Measurements from ENCODE around the gene IQSEC1. TPM values are rescaled to one million over a fixed set of nuclear protein-coding genes. Genes with fewer than 3 reads are reported as not detected.

The IQSEC1 gene
- total RNA-seq, 1 donor from 2014 or later = 31.3 TPM

- DNase-seq (ENCODE audit: low read depth, low spot score) = no peak
- Mint-ChIP-seq H3K36me3 (ENCODE audit: low read depth) (no peaks in the 10 kb centered on the region), H3K27ac (ENCODE audit: unreplicated experiment) (no peak overlapping the region), H3K4me1 (peaks cover 14% of the 10 kb centered on the region), H3K27me3 (ENCODE audit: low read depth) (no peaks in the 10 kb centered on the region), H3K9me3 (no peaks in the 10 kb centered on the region), H3K4me3 (no peak overlapping the region)
- TF ChIP-seq CTCF (conservative IDR thresholded peaks at IDR 0.05) = no peak
Observed at GRCh38 chr3:13114811-13115575, 41.8 kb upstream of the IQSEC1 start.

- Mint-ChIP-seq H3K36me3 (ENCODE audit: low read depth) (no peaks in the 10 kb centered on the region), H3K27ac (ENCODE audit: unreplicated experiment) (no peak overlapping the region), H3K9me3 (no peaks in the 10 kb centered on the region), H3K4me1 (peaks cover 10% of the 10 kb centered on the region), H3K4me3 (no peak overlapping the region), H3K27me3 (ENCODE audit: low read depth) (no peaks in the 10 kb centered on the region)
- DNase-seq (ENCODE audit: low read depth, low spot score) = no peak
- no peak for TF ChIP-seq CTCF (conservative IDR thresholded peaks at IDR 0.05)
Observed at GRCh38 chr3:13113346-13114330, 40.4 kb upstream of the IQSEC1 start.

- no peaks in the 10 kb centered on the region for H3K27me3 Mint-ChIP-seq (ENCODE audit: low read depth)
Observed at GRCh38 chr3:13112521-13113345, 39.5 kb upstream of the IQSEC1 start.

GRCh38 chr3:13111873-13112520, 38.8 kb upstream of the IQSEC1 start:
- Mint-ChIP-seq H3K27ac (ENCODE audit: unreplicated experiment) (no peak overlapping the region), H3K4me1 (peaks cover 5% of the 10 kb centered on the region)
- DNase-seq (ENCODE audit: low read depth, low spot score) = no peak

More at GRCh38 chr3:13112521-13113345, 39.5 kb upstream of the IQSEC1 start:
- Mint-ChIP-seq H3K9me3 (no peaks in the 10 kb centered on the region), H3K4me1 (peaks cover 5% of the 10 kb centered on the region), H3K36me3 (ENCODE audit: low read depth) (no peaks in the 10 kb centered on the region), H3K27ac (ENCODE audit: unreplicated experiment) (no peak overlapping the region), H3K4me3 (no peak overlapping the region)
- no peak for DNase-seq (ENCODE audit: low read depth, low spot score)
- no peak for TF ChIP-seq CTCF (conservative IDR thresholded peaks at IDR 0.05)

More at GRCh38 chr3:13111873-13112520, 38.8 kb upstream of the IQSEC1 start:
- Mint-ChIP-seq H3K9me3 (no peaks in the 10 kb centered on the region), H3K36me3 (ENCODE audit: low read depth) (no peaks in the 10 kb centered on the region), H3K27me3 (ENCODE audit: low read depth) (no peaks in the 10 kb centered on the region), H3K4me3 (no peak overlapping the region)
- no peak for TF ChIP-seq CTCF (conservative IDR thresholded peaks at IDR 0.05)
